HEK293 (cell line): ENCODE results near the gene PRKAR2B.

Experiments
- CTCF ChIA-PET: fragments of 350-600 bp; formaldehyde crosslinking; extraction: SDS; loops from one replicate; lab custom pipeline; 2021; ENCODE audit warnings: antibody characterized with exemption; lab: Yijun Ruan, JAX
- POLR2A ChIA-PET: fragments of 300-600 bp; formaldehyde crosslinking; extraction: SDS; loops from one replicate; lab custom pipeline; 2020; ENCODE audit warnings: antibody characterized with exemption, inconsistent platforms; lab: Yijun Ruan, JAX
- H3K27ac ChIP-seq: fragments of 200-500 bp; sonication (Bioruptor generic); 2 replicates; pipeline ENCODE4 v1.5.1; 2014; ENCODE audit warnings: low read depth, low read length, control low read depth, inconsistent platforms; ENCODE audit errors: extremely low read depth
- H3K36me3 ChIP-seq, 2 experiments: fragments of 200-500 bp in 1 of 2; sonication (Bioruptor generic) in 1 of 2; 1 replicate in 1 of 2; 2 replicates in 1 of 2; pipeline ENCODE4 v1.5.1; 2014 to 2017; ENCODE audit warnings: inconsistent platforms in 2 of 2, low read length in 2 of 2; ENCODE audit not compliant: control insufficient read depth in 2 of 2, insufficient read depth in 1 of 2
- H3K4me1 ChIP-seq: fragments of 200-500 bp; sonication (Bioruptor generic); 2 replicates; pipeline ENCODE4 v1.5.1; 2014; ENCODE audit warnings: mild to moderate bottlenecking, low read length, inconsistent platforms; ENCODE audit not compliant: control insufficient read depth, insufficient read depth
- H3K4me3 ChIP-seq: 2 replicates; pipeline ENCODE4 v1.5.1; 2011; ENCODE audit warnings: low read depth, mild to moderate bottlenecking, control low read depth, low read length, moderate library complexity
- H3K9me3 ChIP-seq: fragments of 200-500 bp; sonication (Bioruptor generic); 2 replicates; pipeline ENCODE4 v1.5.1; 2014; ENCODE audit warnings: low read depth, low read length, inconsistent platforms; ENCODE audit not compliant: control insufficient read depth, insufficient read depth
- ATF2 ChIP-seq: fragments of 450-650 bp; formaldehyde crosslinking; IDR thresholded peaks from 2 replicates; pipeline ENCODE4 v1.5.1; 2016; ENCODE audit warnings: missing biosample characterization, missing genetic modification characterization, low read depth
- MZF1 ChIP-seq: fragments of 450-650 bp; formaldehyde crosslinking; IDR thresholded peaks from 2 replicates; pipeline ENCODE4 v1.5.1; 2017; ENCODE audit warnings: missing biosample characterization, missing genetic modification characterization, borderline replicate concordance
- SALL2 ChIP-seq: fragments of 450-650 bp; formaldehyde crosslinking; IDR thresholded peaks from 2 replicates; pipeline ENCODE4 v1.5.0; 2017; ENCODE audit warnings: missing biosample characterization, mild to moderate bottlenecking, missing genetic modification characterization, borderline replicate concordance
- SCRT2 ChIP-seq: fragments of 450-650 bp; formaldehyde crosslinking; IDR thresholded peaks from 2 replicates; pipeline ENCODE4 v1.5.1; 2016; ENCODE audit warnings: missing biosample characterization, missing genetic modification characterization
- ZBTB44 ChIP-seq: fragments of 450-650 bp; IDR thresholded peaks from 2 replicates; pipeline ENCODE4 v1.5.1; 2018; ENCODE audit warnings: missing biosample characterization, mild to moderate bottlenecking, missing genetic modification characterization
- ZBTB48 ChIP-seq: fragments of 450-650 bp; formaldehyde crosslinking; IDR thresholded peaks from 2 replicates; pipeline ENCODE4 v1.5.1; 2016; ENCODE audit warnings: missing biosample characterization, missing genetic modification characterization
- ZFP37 ChIP-seq: fragments of 450-650 bp; formaldehyde crosslinking; IDR thresholded peaks from 2 replicates; pipeline ENCODE4 v1.5.1; 2016; ENCODE audit warnings: missing biosample characterization, missing genetic modification characterization
- ZFP41 ChIP-seq: fragments of 450-650 bp; formaldehyde crosslinking; IDR thresholded peaks from 2 replicates; pipeline ENCODE4 v1.5.1; 2016; ENCODE audit warnings: missing biosample characterization, missing genetic modification characterization, borderline replicate concordance
- ZNF155 ChIP-seq: fragments of 450-650 bp; formaldehyde crosslinking; IDR thresholded peaks from 2 replicates; pipeline ENCODE4 v1.5.1; 2016; ENCODE audit warnings: missing biosample characterization, missing genetic modification characterization
- ZNF174 ChIP-seq: fragments of 450-650 bp; formaldehyde crosslinking; IDR thresholded peaks from 2 replicates; pipeline ENCODE4 v1.5.0; 2017; ENCODE audit warnings: missing biosample characterization, mild to moderate bottlenecking, missing genetic modification characterization
- ZNF19 ChIP-seq: fragments of 450-650 bp; formaldehyde crosslinking; IDR thresholded peaks from 2 replicates; pipeline ENCODE4; 2016; ENCODE audit warnings: missing biosample characterization, missing genetic modification characterization, low read depth
- ZNF223 ChIP-seq: fragments of 450-650 bp; formaldehyde crosslinking; IDR thresholded peaks from 2 replicates; pipeline ENCODE4 v1.5.1; 2016; ENCODE audit warnings: missing biosample characterization, missing genetic modification characterization
- ZNF292 ChIP-seq: fragments of 450-650 bp; formaldehyde crosslinking; IDR thresholded peaks from 2 replicates; pipeline ENCODE4 v1.5.1; 2016; ENCODE audit warnings: low read depth, missing biosample characterization, missing genetic modification characterization, borderline replicate concordance
- ZNF324 ChIP-seq: fragments of 450-650 bp; formaldehyde crosslinking; IDR thresholded peaks from 2 replicates; pipeline ENCODE4 v1.5.1; 2016; ENCODE audit warnings: missing biosample characterization, missing genetic modification characterization
- ZNF558 ChIP-seq: fragments of 450-650 bp; formaldehyde crosslinking; IDR thresholded peaks from 2 replicates; pipeline ENCODE4 v1.5.1; 2016; ENCODE audit warnings: missing biosample characterization, missing genetic modification characterization
- ZNF621 ChIP-seq: fragments of 450-650 bp; formaldehyde crosslinking; IDR thresholded peaks from 2 replicates; pipeline ENCODE4 v1.5.1; 2017; ENCODE audit warnings: missing biosample characterization, missing genetic modification characterization
- ZNF792 ChIP-seq: fragments of 450-650 bp; formaldehyde crosslinking; IDR thresholded peaks from 2 replicates; pipeline ENCODE4 v1.5.1; 2016; ENCODE audit warnings: missing biosample characterization, missing genetic modification characterization
- TF ChIP-seq, protein P1 (sequence below): fragments of 450-650 bp; IDR thresholded peaks from 2 replicates; pipeline ENCODE4 v1.5.1; 2018; ENCODE audit warnings: missing biosample characterization, missing genetic modification characterization
- TF ChIP-seq, protein P2 (sequence below): fragments of 450-650 bp; formaldehyde crosslinking; IDR thresholded peaks from 2 replicates; pipeline ENCODE4; 2016; ENCODE audit warnings: missing biosample characterization, missing genetic modification characterization

PRKAR2B gene

GRCh38 chr7:106994833-106995232 is 49.7 kb upstream of the PRKAR2B start:
- POLR2A ChIA-PET, result no interaction called here
- H3K27ac ChIP-seq, result no peak overlapping the region
- H3K4me3 ChIP-seq, result no peak overlapping the region
- H3K4me1 ChIP-seq, result no peaks in the 10 kb centered on the region
- TF ChIP-seq, protein P1, sequence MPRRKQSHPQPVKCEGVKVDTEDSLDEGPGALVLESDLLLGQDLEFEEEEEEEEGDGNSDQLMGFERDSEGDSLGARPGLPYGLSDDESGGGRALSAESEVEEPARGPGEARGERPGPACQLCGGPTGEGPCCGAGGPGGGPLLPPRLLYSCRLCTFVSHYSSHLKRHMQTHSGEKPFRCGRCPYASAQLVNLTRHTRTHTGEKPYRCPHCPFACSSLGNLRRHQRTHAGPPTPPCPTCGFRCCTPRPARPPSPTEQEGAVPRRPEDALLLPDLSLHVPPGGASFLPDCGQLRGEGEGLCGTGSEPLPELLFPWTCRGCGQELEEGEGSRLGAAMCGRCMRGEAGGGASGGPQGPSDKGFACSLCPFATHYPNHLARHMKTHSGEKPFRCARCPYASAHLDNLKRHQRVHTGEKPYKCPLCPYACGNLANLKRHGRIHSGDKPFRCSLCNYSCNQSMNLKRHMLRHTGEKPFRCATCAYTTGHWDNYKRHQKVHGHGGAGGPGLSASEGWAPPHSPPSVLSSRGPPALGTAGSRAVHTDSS, result no peak
- TF ChIP-seq, protein P2, sequence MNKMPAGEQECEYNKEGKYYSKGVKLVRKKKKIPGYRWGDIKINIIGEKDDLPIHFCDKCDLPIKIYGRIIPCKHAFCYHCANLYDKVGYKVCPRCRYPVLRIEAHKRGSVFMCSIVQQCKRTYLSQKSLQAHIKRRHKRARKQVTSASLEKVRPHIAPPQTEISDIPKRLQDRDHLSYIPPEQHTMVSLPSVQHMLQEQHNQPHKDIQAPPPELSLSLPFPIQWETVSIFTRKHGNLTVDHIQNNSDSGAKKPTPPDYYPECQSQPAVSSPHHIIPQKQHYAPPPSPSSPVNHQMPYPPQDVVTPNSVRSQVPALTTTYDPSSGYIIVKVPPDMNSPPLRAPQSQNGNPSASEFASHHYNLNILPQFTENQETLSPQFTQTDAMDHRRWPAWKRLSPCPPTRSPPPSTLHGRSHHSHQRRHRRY (tag by site-specific recombination), result no peak
- TF ChIP-seq ZNF155 (tag by site-specific recombination) (no peak), ZNF324 (tag by site-specific recombination) (no peak), ZFP41 (tag by site-specific recombination) (no peak), SALL2 (tag by site-specific recombination) (no peak), ATF2 (tag by site-specific recombination) (no peak), ZFP37 (tag by site-specific recombination) (no peak), ZNF19 (tag by site-specific recombination) (no peak), ZNF292 (tag by site-specific recombination) (no peak)
- H3K9me3 ChIP-seq, result no peaks in the 10 kb centered on the region
- CTCF ChIA-PET, result interaction anchor here (0.6 kb wide), 1 partner anchor 145 kb away, joined by 3 read pairs; no protein-coding TSS in a partner anchor
- H3K36me3 ChIP-seq, result no peaks in the 10 kb centered on the region

DNA sequence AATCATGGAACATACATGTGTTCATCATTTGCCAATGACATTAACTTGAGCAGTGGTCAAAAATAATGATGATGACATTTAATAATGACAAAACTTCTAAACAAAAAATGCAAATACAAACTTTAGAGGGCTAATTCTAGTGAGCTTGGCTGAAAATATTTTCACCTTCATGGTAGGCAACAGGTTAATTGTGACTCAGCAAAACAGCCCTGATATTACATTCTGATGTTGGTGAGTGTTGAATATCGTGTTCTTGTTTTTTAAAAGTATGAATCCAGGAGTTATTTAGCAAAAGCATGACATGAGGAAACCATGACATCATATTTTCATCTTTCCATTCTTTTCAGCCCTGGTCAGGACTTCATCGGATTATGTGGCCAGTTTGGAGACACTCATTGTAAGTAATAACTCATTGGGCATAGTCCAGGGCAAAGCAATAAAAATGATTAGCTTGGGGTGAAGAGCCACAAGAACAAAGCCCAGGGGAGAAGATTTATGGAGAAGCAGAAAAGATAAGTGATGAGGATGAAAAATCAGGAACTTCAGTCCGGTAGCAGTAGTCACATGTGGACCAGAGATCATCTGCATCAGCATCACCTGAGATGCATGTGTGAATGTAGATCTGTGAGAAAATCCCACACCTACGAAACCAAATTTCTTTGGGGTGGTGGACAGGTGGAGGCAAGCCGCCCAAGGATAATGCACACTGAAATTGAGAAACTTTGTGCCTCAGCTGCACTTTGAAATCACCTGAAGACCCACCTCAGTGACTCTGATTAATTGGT is 46.8 kb upstream of the PRKAR2B start:
- no peaks in the 10 kb centered on the region for H3K9me3 ChIP-seq
- H3K27ac ChIP-seq, result no peak overlapping the region
- no peak overlapping the region for H3K4me3 ChIP-seq
- TF ChIP-seq SCRT2 (tag by site-specific recombination) (peak; percentile 88), ATF2 (tag by site-specific recombination) (peak; percentile 69), ZNF174 (tag by site-specific recombination) (no peak)
- no peaks in the 10 kb centered on the region for H3K36me3 ChIP-seq
- H3K4me1 ChIP-seq, result no peaks in the 10 kb centered on the region
- POLR2A ChIA-PET, result interaction anchor here (0.5 kb wide), 1 partner anchor 823 kb away, joined by 5 read pairs; no protein-coding TSS in a partner anchor
- CTCF ChIA-PET, result no interaction called here

DNA sequence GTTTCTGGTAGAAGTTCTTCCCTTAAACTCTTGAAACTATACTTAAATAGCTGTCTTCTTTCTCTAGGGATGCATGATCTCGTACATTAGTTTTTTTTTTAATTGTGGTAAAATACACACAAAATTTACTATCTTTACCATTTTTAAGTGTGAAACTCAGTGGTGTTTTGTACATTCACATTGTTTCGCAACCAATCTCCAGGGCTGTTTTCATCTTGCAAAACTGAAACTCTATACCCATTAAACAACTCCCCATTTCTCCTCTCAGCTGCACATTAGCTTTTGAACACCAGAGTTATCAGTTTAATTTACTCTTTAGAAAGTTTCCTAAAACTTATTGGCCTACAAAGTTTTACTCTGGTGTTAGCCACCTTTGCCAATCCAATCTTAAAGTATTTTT is 45.5 kb upstream of the PRKAR2B start:
- Histone ChIP-seq H3K36me3 (no peaks in the 10 kb centered on the region), H3K27ac (no peak overlapping the region), H3K4me1 (no peaks in the 10 kb centered on the region), H3K4me3 (no peak overlapping the region), H3K9me3 (no peaks in the 10 kb centered on the region)
- ChIA-PET CTCF (no interaction called here), POLR2A (no interaction called here)
- TF ChIP-seq ZBTB44 (tag by site-specific recombination) (no peak), MZF1 (peak; percentile 48; the same call in 1 of the 2 replicates), ZNF621 (tag by site-specific recombination) (no peak), ZBTB48 (tag by site-specific recombination) (no peak), ZNF223 (tag by site-specific recombination) (no peak), ZNF155 (tag by site-specific recombination) (no peak), ZNF792 (tag by site-specific recombination) (no peak), ZNF558 (tag by site-specific recombination) (no peak)
